Measurements from ENCODE around the gene HIPK2. TPM values are rescaled to one million over a fixed set of nuclear protein-coding genes. Genes with fewer than 3 reads are reported as not detected.

HIPK2 gene
- total RNA-seq, 2 experiments from 2014 or later = 6.2 to 7.9 TPM

DNA sequence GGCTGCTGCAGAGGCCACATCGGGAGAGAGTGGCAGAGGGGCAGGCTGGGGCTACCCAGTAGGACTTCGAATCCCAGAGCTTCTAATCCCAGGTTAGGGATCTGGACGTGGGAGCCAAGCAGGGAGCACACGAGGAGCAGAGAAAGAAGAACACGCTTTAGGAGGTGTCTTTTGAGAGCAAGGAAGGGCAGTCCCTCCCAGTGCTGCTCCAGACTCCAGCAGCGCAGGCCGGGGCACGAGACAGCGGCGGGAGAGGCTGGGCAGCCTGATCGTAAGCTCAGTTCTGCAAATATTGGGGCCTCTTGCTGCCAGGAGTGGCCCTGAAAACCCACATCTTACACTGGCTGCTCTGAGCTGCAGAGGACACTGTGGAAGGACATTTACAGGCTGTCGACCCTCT is 75.9 kb downstream of the HIPK2 start:
- H3K4me2 ChIP-seq (ENCODE audit: low read length) = no peak overlapping the region
- CTCF ChIA-PET (ENCODE audit: unreplicated experiment) = no interaction called here
- H3K9me3 ChIP-seq (ENCODE audit: low read length) = no peaks in the 10 kb centered on the region
- no peak overlapping the region for H3K27ac ChIP-seq (ENCODE audit: low read depth, low read length, poor library complexity, severe bottlenecking)
- no peaks in the 10 kb centered on the region for H3K9me2 ChIP-seq (ENCODE audit: insufficient read depth, low read length)
- intact Hi-C loops (cut with micrococcal nuclease; ENCODE audit: unreplicated experiment) = no loop called here
- BruUV-seq (replicated peaks) = no TSS peak
- no peaks in the 10 kb centered on the region for H3K79me2 ChIP-seq (ENCODE audit: insufficient read depth, low read depth, low read length)
- DNase-seq (ENCODE audit: low spot score) = no peak
- no peak overlapping the region for H2AFZ ChIP-seq (ENCODE audit: low read length)
- peaks cover 23% of the 10 kb centered on the region for H3K4me1 ChIP-seq (ENCODE audit: insufficient read depth, low read length, poor library complexity, severe bottlenecking)
- H3K36me3 ChIP-seq (ENCODE audit: insufficient read depth, low read length) = no peaks in the 10 kb centered on the region
- no peak overlapping the region for H3K4me3 ChIP-seq (ENCODE audit: low read depth, low read length, poor library complexity, severe bottlenecking)
- no peak for TF ChIP-seq EZH2phosphoT487 (IDR thresholded peaks at IDR 0.05; ENCODE audit: borderline replicate concordance, low read depth, low read length)
- POLR2A ChIA-PET = interaction anchor here (0.6 kb wide), 1 partner anchor 137 kb away, joined by 3 read pairs; no protein-coding TSS in a partner anchor
- no peaks in the 10 kb centered on the region for H4K20me1 ChIP-seq (ENCODE audit: insufficient read depth, low read length)

DNA sequence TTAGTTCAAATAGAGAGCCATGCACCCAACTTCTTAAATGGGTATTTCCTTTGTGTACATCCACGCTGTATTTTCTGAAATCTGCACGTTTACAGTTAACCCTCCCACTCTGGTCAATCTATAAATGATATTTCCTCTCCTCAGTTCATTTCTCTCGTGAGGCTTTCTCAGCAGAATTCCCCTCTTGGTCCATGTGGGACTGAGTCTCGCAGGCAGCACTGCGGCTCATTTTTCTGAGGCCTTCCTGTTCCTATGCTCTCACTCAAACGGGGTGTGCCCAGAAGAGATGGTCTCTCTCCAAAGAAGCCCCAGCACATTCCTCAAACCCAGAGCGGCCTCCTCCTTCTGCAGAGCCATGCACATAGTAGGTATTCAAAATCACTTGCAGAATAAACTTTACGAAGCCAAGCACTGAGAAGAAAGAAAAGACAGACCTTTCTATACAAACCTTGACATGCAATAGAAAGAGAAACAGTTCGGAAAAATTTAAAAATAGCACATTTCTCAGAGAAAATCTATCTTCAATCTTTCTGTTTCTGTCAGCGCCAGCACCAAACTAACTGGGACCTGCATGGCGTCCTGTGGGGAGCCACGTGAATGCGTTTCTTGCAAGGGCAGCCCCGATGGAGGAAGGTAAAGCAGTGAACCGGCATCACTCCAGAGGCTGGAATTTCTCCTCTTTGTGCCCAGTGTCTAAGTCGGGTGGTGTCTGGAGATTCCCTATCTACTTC is 77.1 kb downstream of the HIPK2 start:
- Histone ChIP-seq H3K4me1 (ENCODE audit: insufficient read depth, low read length, poor library complexity, severe bottlenecking) (peaks cover 32% of the 10 kb centered on the region), H3K27ac (ENCODE audit: low read depth, low read length, poor library complexity, severe bottlenecking) (no peak overlapping the region), H3K4me2 (ENCODE audit: low read length) (no peak overlapping the region), H3K9me3 (ENCODE audit: low read length) (no peaks in the 10 kb centered on the region), H3K79me2 (ENCODE audit: insufficient read depth, low read depth, low read length) (no peaks in the 10 kb centered on the region), H3K4me3 (ENCODE audit: low read depth, low read length, poor library complexity, severe bottlenecking) (no peak overlapping the region), H3K9me2 (ENCODE audit: insufficient read depth, low read length) (no peaks in the 10 kb centered on the region), H2AFZ (ENCODE audit: low read length) (no peak overlapping the region), H3K36me3 (ENCODE audit: insufficient read depth, low read length) (no peaks in the 10 kb centered on the region), H4K20me1 (ENCODE audit: insufficient read depth, low read length) (no peaks in the 10 kb centered on the region)
- TF ChIP-seq, protein P1, sequence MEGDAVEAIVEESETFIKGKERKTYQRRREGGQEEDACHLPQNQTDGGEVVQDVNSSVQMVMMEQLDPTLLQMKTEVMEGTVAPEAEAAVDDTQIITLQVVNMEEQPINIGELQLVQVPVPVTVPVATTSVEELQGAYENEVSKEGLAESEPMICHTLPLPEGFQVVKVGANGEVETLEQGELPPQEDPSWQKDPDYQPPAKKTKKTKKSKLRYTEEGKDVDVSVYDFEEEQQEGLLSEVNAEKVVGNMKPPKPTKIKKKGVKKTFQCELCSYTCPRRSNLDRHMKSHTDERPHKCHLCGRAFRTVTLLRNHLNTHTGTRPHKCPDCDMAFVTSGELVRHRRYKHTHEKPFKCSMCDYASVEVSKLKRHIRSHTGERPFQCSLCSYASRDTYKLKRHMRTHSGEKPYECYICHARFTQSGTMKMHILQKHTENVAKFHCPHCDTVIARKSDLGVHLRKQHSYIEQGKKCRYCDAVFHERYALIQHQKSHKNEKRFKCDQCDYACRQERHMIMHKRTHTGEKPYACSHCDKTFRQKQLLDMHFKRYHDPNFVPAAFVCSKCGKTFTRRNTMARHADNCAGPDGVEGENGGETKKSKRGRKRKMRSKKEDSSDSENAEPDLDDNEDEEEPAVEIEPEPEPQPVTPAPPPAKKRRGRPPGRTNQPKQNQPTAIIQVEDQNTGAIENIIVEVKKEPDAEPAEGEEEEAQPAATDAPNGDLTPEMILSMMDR (conservative IDR thresholded peaks at IDR 0.05; ENCODE audit: low read length) = no peak
- no peak for TF ChIP-seq EZH2phosphoT487 (IDR thresholded peaks at IDR 0.05; ENCODE audit: borderline replicate concordance, low read depth, low read length)
- ChIA-PET CTCF (ENCODE audit: unreplicated experiment) (no interaction called here), POLR2A (no interaction called here)
- no peak for DNase-seq (ENCODE audit: low spot score)
- intact Hi-C loops (cut with micrococcal nuclease; ENCODE audit: unreplicated experiment) = no loop called here
- no TSS peak for BruUV-seq (replicated peaks)

DNA sequence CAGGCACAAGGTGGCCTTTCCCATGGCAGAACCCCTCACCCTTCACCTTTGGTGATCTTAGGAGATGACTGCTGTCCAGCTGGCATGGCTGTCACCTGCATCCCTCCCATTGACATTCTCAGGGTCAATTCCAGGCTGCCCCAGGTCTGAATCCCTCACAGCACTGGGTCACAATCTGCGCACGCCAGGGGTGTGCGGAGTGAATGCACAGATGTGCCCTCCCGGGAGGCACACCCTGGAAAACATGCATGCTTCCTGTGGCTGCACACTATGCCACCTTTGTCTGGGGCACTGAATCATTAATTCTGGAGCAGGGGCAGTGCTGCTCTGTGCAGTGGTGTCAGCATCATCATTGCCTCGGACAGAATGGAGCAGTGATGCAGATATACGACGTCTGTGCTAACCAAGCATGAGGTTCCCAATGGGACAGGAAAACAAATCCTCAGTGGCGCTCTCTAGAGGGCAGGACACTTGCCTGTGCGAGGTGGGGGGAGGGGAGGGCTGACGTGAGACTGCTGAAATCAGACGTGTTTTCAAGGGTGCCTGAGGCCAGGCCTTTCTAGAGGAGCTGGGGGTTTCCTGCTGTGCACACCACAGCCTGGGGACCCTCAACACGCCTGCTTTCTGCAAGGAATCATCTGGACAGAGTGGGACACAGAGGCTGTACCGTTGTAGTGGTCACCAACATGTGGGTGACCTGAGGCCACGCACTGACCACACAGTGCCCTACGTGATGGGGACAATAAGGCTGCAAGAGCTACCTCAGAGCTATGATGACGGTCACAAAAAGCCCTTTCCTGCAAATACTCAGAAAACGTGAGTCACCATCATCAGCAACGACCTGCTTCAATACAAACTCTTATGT is 77.9 kb downstream of the HIPK2 start:
- DNase-seq (ENCODE audit: low spot score) = no peak
- POLR2A ChIA-PET = no interaction called here
- Histone ChIP-seq H3K79me2 (ENCODE audit: insufficient read depth, low read depth, low read length) (no peaks in the 10 kb centered on the region), H3K4me2 (ENCODE audit: low read length) (no peak overlapping the region), H4K20me1 (ENCODE audit: insufficient read depth, low read length) (no peaks in the 10 kb centered on the region), H3K27ac (ENCODE audit: low read depth, low read length, poor library complexity, severe bottlenecking) (no peak overlapping the region), H3K4me3 (ENCODE audit: low read depth, low read length, poor library complexity, severe bottlenecking) (no peak overlapping the region), H3K36me3 (ENCODE audit: insufficient read depth, low read length) (no peaks in the 10 kb centered on the region), H3K4me1 (ENCODE audit: insufficient read depth, low read length, poor library complexity, severe bottlenecking) (peaks cover 32% of the 10 kb centered on the region), H2AFZ (ENCODE audit: low read length) (no peak overlapping the region), H3K9me3 (ENCODE audit: low read length) (no peaks in the 10 kb centered on the region), H3K9me2 (ENCODE audit: insufficient read depth, low read length) (no peaks in the 10 kb centered on the region)
- CTCF ChIA-PET (ENCODE audit: unreplicated experiment) = no interaction called here
- no TSS peak for BruUV-seq (replicated peaks)
- intact Hi-C loops (cut with micrococcal nuclease; ENCODE audit: unreplicated experiment) = no loop called here
- TF ChIP-seq, protein P1 (conservative IDR thresholded peaks at IDR 0.05; ENCODE audit: low read length) = peak; percentile 28; the same call in 1 of the 2 replicates
- no peak for TF ChIP-seq EZH2phosphoT487 (IDR thresholded peaks at IDR 0.05; ENCODE audit: borderline replicate concordance, low read depth, low read length)
